GM18498 (cell line): Measurements from ENCODE around the gene ROR1.

Experiments used
- ATAC-seq: cut with Tn5 transposase; IDR thresholded peaks from one replicate; pipeline ENCODE4 v1.9.1; 2021; ENCODE audit warnings: mild to moderate bottlenecking, moderate library complexity; ENCODE audit not compliant: unreplicated experiment

ROR1 gene

GRCh38 chr1:63773815-63774616, at the start of gene ROR1:
ROR1 (plus strand) TSS chr1:63774017.
- peak; percentile 92 for ATAC-seq

GRCh38 chr1:63724375-63724899, 49.4 kb upstream of the ROR1 start:
- ATAC-seq, result no peak

GRCh38 chr1:63728611-63729226, 45.1 kb upstream of the ROR1 start:
- no peak for ATAC-seq

GRCh38 chr1:63729227-63729620, 44.6 kb upstream of the ROR1 start:
- no peak for ATAC-seq

GRCh38 chr1:63730211-63730610, 43.6 kb upstream of the ROR1 start:
- no peak for ATAC-seq

- ATAC-seq, result no peak
These were observed 42.4 kb upstream of the ROR1 start for GRCh38 chr1:63731117-63732043.

GRCh38 chr1:63732666-63733065, 41.2 kb upstream of the ROR1 start:
- ATAC-seq, result no peak

- no peak for ATAC-seq
These were observed 35.0 kb upstream of the ROR1 start for GRCh38 chr1:63738772-63739171.

- ATAC-seq, result no peak
These were observed 34.4 kb upstream of the ROR1 start for GRCh38 chr1:63739452-63739851.

GRCh38 chr1:63740432-63740831, 33.4 kb upstream of the ROR1 start:
- ATAC-seq, result no peak

GRCh38 chr1:63742526-63742925, 31.3 kb upstream of the ROR1 start:
- no peak for ATAC-seq

- no peak for ATAC-seq
These were observed 30.0 kb upstream of the ROR1 start for GRCh38 chr1:63743781-63744180.

- no peak for ATAC-seq
These were observed 27.5 kb upstream of the ROR1 start for GRCh38 chr1:63746129-63746864.

GRCh38 chr1:63747445-63747844, 26.4 kb upstream of the ROR1 start:
- ATAC-seq, result no peak

- ATAC-seq, result no peak
These were observed 25.7 kb upstream of the ROR1 start for GRCh38 chr1:63748046-63748580.

GRCh38 chr1:63748641-63749040, 25.2 kb upstream of the ROR1 start:
- no peak for ATAC-seq

GRCh38 chr1:63750721-63751120, 23.1 kb upstream of the ROR1 start:
- no peak for ATAC-seq

- ATAC-seq, result no peak
These were observed 21.6 kb upstream of the ROR1 start for GRCh38 chr1:63752176-63752575.

GRCh38 chr1:63753591-63753990, 20.2 kb upstream of the ROR1 start:
- no peak for ATAC-seq

GRCh38 chr1:63756839-63757238, 17.0 kb upstream of the ROR1 start:
- no peak for ATAC-seq
